Right hindlimb (tissue), 1 donor: Measurements from ENCODE around the gene COL15A1.
"Not testable (repeated sequence)": the region's sequence is repeated elsewhere in the genome, so short reads cannot be mapped to it uniquely, and the experiment has no call there.

Source experiments
- DNase-seq: peaks from one replicate; pipeline ENCODE4 v3.0.0-alpha.2; 2018

The COL15A1 gene

DNA sequence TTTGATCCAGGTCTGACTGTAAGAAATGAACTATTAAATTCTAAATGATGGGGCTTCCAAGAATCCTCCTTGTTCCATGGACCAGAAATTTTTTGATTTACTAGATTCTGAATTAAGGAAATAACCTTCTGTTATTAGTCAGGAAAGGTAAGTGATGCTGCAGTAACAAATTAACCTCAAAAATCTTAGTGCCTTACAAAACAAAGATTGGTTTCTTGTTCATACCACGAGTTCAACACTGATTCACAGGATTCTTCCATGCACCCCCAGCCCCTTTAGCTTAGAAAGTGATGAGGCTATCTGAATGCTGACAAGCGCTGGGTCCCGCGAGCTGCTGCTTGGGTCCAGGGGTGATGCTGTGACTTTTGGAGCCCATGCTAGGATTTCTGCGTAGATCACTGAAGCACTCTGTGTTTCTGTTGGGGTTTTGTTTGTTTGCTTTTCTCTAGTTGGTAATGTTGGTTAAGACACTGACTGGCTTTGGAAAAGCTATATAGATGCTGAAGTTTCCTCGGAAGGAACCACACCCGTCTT is 52.3 kb downstream of the COL15A1 start:
- DNase-seq, result no peak

GRCh38 chr9:98997604-98998003 is 53.9 kb downstream of the COL15A1 start:
- DNase-seq, result peak; percentile 59

- DNase-seq, result peak; percentile 86
Measured at GRCh38 chr9:98998441-98999151, 54.9 kb downstream of the COL15A1 start.

- no peak for DNase-seq
Measured at GRCh38 chr9:98999152-98999525, 55.4 kb downstream of the COL15A1 start.

- DNase-seq, result no peak
Measured at GRCh38 chr9:99000476-99001395, 57.0 kb downstream of the COL15A1 start.

DNA sequence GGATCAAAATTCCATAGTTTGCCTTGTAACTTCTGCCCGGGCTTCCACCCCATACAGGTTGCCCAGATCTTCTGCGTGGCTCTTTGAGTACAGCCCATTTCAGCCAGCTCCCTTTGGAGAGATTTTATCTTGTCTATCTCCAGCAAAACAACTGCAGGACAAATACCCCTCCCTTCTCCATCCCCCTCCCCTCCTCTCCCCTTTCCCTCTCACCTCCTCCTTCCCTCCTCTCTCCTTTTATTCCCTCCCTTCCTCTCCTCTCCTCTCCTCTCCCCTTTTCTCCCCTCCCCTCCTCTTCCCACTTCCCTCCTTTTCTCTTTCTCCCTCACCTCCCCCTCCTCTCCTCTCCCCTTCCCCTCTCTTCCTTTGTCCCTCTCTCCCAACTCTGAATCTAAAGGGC is 58.2 kb downstream of the COL15A1 start:
- no peak for DNase-seq

GRCh38 chr9:99002706-99003105 is 59.0 kb downstream of the COL15A1 start:
- DNase-seq, result no peak

DNA sequence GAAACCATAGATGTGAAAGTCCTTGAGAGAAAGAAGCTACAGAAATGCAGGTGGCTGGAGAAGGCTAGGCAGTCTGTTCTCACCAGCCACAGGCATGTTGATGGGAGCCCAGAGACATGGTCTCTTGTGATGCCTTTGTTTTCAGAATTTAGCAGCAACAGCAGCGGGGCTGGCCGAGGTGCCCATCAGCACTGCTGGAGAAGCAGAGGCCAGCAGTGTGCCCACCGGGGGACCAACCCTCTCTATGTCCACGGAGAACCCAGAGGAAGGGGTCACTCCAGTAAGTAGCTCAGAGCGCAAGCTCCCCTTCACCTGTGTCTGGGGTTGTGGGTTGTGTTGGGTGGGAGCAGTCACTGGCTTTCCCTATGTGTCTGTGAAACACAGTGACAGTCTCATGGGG is 59.6 kb downstream of the COL15A1 start:
- DNase-seq, result no peak

- DNase-seq, result no peak
Measured at GRCh38 chr9:99004115-99004514, 60.4 kb downstream of the COL15A1 start.

DNA sequence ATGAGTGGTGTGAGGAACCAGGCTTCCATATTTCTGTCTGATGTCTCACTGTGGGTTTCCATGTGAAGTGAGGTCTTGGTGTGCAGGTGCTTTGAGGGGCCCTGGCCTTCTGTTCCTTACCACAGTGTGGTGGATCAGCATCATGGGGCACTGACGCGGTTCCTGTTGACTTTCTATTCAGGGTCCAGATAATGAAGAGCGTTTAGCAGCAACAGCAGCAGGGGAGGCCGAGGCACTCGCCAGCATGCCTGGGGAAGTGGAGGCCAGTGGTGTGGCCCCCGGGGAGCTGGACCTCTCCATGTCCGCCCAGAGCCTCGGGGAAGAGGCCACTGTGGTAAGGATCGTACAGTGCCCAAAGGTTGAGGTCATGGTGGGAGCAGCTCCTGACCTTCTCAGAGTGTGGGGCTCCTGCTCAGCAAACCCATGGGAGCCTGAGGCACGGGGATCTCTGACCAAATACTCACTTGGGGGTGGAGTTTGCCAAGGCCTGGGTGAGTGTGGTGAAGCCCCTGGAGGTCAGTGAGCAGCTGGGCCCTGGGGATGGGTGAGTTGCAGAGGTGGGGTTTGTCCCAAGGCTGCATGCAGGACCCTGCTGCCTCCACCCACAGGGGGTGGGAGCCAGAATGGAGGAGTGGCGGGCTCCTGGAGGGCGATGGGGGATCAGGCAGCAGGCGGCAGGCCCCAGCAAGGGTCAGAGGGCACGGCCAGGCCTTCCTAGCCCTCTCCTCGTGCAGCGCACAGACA is 61.2 kb downstream of the COL15A1 start:
- no peak for DNase-seq

DNA sequence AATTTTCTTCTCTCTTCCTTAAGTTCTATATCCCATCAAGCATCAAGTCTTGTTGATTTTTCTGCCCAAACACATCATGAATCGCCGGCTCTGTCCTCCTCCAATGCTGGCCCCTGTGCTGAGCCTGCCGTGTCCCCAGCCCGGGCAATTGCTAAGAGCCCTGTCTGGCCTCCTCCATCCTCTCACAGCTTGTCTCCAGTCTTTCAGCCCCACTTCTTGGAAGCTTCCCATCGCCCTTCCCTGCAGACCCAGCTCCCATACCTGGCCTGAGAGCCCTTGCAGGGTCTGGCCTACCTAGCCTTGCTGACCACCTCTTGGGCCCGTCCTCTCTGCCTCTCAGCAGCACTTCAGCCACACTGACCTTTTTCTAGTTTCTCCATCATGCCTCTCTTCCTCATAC is 61.9 kb downstream of the COL15A1 start:
- no peak for DNase-seq

DNA sequence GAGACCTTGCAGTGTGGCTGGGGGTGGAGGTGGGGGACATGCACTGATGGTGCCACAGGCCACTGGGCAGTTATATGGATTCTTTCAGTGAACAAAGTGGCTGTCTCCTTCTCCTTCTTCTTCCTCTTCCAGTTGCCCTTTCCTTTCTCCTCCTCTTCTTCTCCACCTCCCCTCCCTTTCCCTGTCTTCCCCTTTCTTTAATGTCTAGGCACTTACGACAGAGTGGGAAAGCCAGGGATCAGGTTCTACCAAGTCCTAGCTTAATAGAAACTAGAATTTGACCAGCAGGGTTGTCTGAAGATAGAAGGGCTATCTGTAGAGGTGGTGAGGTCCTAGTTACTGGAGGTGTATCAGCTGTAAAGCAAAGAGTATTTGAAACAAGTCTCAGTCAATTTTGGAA is 62.8 kb downstream of the COL15A1 start:
- DNase-seq, result no peak

GRCh38 chr9:99006979-99007378 is 63.3 kb downstream of the COL15A1 start:
- DNase-seq, result no peak

- no peak for DNase-seq
Measured at GRCh38 chr9:99008203-99008602, 64.5 kb downstream of the COL15A1 start.

DNA sequence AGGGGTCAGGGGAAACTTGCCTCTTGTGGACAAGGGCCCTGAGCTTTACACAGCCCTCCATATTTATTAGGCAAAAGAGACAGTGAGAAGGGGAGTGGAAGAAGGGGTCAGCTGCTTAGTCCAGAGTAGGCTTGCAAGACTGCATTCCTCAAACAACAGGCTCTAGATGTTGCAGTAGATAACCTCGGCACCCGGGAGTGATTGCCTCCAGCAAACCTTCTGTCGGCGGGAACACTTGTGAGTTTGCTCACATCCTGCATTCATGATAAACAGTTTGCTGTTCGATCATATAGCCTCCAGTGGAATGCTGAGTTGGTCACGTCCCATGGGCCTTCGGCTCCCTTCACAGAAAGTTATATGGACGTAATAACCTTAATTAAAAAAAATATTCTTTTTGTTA is 66.7 kb downstream of the COL15A1 start:
- not testable (repeated sequence) for DNase-seq

DNA sequence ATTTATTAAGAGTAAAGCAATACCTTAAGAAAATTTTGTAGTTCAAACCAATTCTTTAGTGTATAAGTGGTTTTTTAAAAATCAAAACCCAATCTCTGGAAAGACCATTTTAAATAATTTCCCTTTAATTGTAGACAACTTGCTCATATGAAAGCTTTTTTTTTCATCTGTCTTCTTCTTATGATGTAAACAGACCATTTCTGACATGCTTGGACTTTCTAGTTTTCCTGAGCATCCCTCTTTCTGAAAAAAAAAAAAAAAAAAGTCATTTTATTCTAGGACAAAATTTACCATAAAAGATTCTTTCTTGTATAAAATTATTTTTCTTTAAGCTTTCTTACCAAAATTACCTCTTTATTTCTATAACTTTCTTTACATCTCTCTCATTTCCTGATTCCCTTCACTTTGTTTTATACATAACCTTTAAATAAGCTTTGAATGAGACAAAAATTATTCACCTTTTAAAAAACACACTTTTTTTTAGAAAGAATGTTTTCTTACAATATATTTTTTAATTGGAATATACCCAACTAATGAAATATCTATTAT is 67.5 kb downstream of the COL15A1 start:
- no peak for DNase-seq

- DNase-seq, result no peak
Measured at GRCh38 chr9:99012957-99013512, 69.3 kb downstream of the COL15A1 start.

DNA sequence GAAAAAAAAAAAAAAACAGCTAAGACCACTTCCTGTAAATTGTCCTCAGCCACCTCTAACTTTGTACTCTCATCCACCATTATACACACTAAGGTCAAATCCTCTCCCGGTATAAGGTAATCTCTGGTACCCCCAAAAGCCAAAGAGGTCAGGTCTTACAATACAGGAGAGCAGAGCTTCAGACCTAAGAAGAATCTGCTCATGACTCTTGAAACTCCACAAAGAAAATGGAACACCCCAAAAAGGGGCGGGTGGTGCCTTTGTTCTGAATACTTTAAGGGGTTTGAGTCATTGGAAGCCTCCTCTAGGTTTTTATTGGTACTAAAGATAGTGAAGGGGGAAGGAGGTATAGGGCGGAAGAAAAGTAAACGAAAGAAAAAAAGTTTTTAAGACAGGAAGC is 69.8 kb downstream of the COL15A1 start:
- no peak for DNase-seq

DNA sequence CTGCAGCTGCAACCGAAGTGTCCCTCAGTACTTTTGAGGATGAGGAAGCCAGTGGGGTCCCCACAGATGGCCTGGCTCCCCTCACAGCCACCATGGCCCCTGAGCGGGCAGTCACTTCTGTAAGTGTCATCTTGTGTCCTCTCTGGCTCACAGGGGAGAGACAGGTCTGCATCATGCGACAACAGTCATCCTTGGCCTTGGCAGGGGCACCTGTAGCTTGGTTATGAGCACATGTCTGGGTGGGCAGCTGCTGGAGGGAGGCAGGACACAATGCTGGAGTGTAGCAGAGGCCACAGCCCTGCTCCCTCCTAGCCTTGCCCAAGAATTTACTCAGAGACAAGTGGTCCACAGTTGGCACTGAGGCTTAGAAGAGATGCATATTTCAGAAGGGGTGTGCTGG is 71.7 kb downstream of the COL15A1 start:
- DNase-seq, result no peak

DNA sequence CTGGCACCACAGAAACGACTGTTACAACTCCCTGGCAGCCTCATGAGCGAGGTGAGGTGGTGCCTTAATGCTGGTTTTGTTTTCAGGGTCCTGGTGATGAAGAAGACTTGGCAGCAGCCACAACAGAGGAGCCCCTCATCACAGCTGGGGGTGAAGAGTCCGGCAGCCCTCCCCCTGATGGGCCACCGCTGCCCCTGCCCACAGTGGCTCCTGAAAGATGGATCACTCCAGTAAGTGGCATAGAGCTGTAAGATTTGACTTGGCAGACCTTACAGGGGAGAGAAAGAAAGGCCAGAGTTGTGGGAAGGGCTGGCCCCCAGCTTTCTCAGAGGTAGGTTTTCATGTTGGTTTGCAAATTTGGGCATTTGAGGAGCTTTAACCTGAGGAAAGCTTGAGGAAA is 72.2 kb downstream of the COL15A1 start:
- DNase-seq, result no peak

- no peak for DNase-seq
Measured at GRCh38 chr9:99016681-99017387, 73.1 kb downstream of the COL15A1 start.

- no peak for DNase-seq
Measured at GRCh38 chr9:99018653-99019052, 74.9 kb downstream of the COL15A1 start.
